ENCODE results near the gene RNH1. TPM values are rescaled to one million over a fixed set of nuclear protein-coding genes. Genes with fewer than 3 reads are reported as not detected.

Gene RNH1
- total and polyA plus RNA-seq, 2 donors (not counting 1 experiment from before 2014, with no cell fraction given), result 102 to 561 TPM

DNA sequence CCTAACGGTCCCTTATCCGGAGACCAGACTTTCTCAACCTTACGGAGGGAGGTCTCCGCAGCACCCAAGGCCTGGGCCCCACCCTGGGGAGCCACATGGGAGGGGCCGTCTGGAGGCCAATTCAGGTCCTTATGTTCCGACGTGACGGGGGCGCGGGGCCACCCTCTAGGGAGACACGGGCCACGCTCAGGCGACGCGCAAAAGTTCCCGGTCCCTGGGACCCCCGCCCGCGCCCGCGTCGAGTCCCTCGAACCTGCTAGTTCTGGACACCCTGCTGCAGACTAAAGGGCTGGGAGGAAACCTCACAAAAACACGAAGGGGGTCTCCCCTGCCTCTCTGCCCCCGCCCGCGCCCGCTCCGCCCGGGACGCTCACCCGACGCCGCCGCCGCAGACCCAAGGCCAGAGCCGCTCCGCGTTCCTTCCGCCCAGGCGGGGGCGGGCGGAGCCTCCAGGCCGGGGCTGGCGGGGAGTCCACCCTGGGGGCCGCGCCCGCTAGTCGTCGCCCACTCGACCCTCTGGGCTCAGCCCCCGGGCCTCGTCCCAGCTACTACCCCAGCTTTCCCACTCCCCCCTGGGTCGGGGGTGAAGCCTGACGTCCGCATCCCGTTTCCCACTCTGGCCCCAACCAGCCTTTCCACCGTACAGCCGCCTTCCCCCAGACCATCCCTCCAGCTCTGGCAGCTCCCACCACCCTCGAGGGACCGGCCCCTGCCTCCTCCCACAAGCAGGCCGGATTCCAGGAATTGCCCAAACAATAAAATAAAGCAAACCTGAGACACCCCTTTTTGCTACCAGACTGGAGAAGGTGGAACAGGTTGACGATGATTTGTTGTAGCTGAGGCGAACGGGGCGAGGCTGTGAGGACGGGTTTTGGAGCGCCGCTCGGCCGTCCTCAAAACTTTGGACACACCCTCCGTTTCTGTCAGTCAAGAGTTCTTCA is 2.7 kb downstream of the RNH1 start:
- H4K20me1 ChIP-seq (ENCODE audit: control insufficient read depth, extremely low read depth, insufficient read depth, low read length), result no peaks in the 10 kb centered on the region
- H3K79me2 ChIP-seq (ENCODE audit: control insufficient read depth, insufficient read depth, low read length), result peaks cover 56% of the 10 kb centered on the region
- H3K9me3 ChIP-seq (ENCODE audit: control insufficient read depth, insufficient read depth, low read depth, low read length), result no peaks in the 10 kb centered on the region
- TF ChIP-seq, protein P1, sequence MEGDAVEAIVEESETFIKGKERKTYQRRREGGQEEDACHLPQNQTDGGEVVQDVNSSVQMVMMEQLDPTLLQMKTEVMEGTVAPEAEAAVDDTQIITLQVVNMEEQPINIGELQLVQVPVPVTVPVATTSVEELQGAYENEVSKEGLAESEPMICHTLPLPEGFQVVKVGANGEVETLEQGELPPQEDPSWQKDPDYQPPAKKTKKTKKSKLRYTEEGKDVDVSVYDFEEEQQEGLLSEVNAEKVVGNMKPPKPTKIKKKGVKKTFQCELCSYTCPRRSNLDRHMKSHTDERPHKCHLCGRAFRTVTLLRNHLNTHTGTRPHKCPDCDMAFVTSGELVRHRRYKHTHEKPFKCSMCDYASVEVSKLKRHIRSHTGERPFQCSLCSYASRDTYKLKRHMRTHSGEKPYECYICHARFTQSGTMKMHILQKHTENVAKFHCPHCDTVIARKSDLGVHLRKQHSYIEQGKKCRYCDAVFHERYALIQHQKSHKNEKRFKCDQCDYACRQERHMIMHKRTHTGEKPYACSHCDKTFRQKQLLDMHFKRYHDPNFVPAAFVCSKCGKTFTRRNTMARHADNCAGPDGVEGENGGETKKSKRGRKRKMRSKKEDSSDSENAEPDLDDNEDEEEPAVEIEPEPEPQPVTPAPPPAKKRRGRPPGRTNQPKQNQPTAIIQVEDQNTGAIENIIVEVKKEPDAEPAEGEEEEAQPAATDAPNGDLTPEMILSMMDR (conservative IDR thresholded peaks at IDR 0.05 in 1 of 2, IDR thresholded peaks at IDR 0.05 in 1 of 2; ENCODE audit: low read depth in 1 of 2, low read length in 2 of 2), result no peak
- TF ChIP-seq EZH2 (IDR thresholded peaks at IDR 0.05; ENCODE audit: low read length, missing control alignments), result no peak
- H3K36me3 ChIP-seq (ENCODE audit: control insufficient read depth, insufficient read depth, low read length), result peaks cover 26% of the 10 kb centered on the region
- H3K4me1 ChIP-seq (ENCODE audit: control insufficient read depth, extremely low read depth, insufficient read depth, low read length), result peaks cover 13% of the 10 kb centered on the region
- H3K27ac ChIP-seq (ENCODE audit: insufficient read depth, low read length), result peak overlapping the region; percentile 83
- H3K4me3 ChIP-seq (replicated peaks in 1 of 4; ENCODE audit: control extremely low read depth in 1 of 4, insufficient read depth in 1 of 4, low read depth in 3 of 4, low read length in 4 of 4), result peak overlapping the region; percentile 70 to 96 (median 81)
- H3K27me3 ChIP-seq (ENCODE audit: control insufficient read depth, insufficient read depth, low read length), result no peaks in the 10 kb centered on the region
- no peak overlapping the region for H2AFZ ChIP-seq (ENCODE audit: low read length)
- peak; percentile 52 to 58 for DNase-seq (ENCODE audit: low read depth in 2 of 2)
- H3K9ac ChIP-seq (ENCODE audit: insufficient read depth, low read length), result peak overlapping the region; percentile 77
- peak overlapping the region; percentile 100 for H3K4me2 ChIP-seq (ENCODE audit: extremely low read depth, insufficient read depth, low read length)

DNA sequence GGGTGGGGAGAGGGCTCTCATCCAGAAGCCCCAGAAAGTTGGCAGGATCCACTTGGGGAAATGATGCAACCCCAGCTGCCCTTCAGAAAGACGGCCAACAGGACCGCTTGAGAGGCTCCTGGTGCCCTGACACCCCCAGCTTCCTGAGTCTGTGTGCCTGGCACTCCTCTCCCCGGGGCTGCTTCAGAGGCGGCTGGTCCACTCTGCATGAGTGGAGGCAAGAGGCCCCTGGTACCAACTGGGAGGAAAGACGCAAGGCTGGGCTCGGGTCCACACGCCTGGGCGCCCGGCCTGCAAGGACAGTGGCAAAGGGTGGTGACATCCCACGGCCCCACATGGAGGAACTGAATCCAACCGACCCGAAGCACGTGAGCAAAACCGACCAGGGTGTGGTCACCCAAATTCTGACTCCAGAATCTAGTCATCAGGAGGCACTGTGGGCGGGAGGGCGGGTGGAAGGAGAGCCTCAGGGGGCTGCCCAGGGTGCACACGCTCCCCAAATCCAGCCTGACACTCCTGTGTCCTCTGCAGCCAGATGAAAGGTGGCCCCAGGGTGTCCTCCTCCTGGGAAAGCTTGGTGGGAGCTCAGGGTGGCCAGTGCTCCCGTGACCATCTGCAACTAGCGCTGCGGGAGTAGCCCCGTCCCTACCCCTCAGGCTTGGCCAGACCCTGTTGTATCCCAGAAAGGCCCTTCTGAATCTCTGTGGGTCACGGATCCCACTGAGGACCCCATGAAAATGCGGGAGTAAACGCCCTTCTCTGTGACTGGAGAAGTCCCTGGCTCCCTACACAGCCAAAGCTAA is 3.7 kb downstream of the RNH1 start:
- TF ChIP-seq, protein P1 (conservative IDR thresholded peaks at IDR 0.05 in 1 of 2, IDR thresholded peaks at IDR 0.05 in 1 of 2; ENCODE audit: low read depth in 1 of 2, low read length in 2 of 2), result no peak
- no peak for TF ChIP-seq EZH2 (IDR thresholded peaks at IDR 0.05; ENCODE audit: low read length, missing control alignments)
- peak; percentile 18 to 78 for DNase-seq (ENCODE audit: low read depth in 2 of 2)
- H3K79me2 ChIP-seq (ENCODE audit: control insufficient read depth, insufficient read depth, low read length), result peaks cover 56% of the 10 kb centered on the region
- H3K27ac ChIP-seq (ENCODE audit: insufficient read depth, low read length), result peak overlapping the region; percentile 83
- peak overlapping the region; percentile 51 to 96 (median 73) for H3K4me3 ChIP-seq (replicated peaks in 1 of 4; ENCODE audit: control extremely low read depth in 1 of 4, insufficient read depth in 1 of 4, low read depth in 3 of 4, low read length in 4 of 4)
- H3K27me3 ChIP-seq (ENCODE audit: control insufficient read depth, insufficient read depth, low read length), result no peaks in the 10 kb centered on the region
- no peak overlapping the region for H2AFZ ChIP-seq (ENCODE audit: low read length)
- H3K36me3 ChIP-seq (ENCODE audit: control insufficient read depth, insufficient read depth, low read length), result peaks cover 36% of the 10 kb centered on the region
- peak overlapping the region; percentile 100 for H3K4me2 ChIP-seq (ENCODE audit: extremely low read depth, insufficient read depth, low read length)
- peaks cover 13% of the 10 kb centered on the region for H3K4me1 ChIP-seq (ENCODE audit: control insufficient read depth, extremely low read depth, insufficient read depth, low read length)
- H3K9me3 ChIP-seq (ENCODE audit: control insufficient read depth, insufficient read depth, low read depth, low read length), result no peaks in the 10 kb centered on the region
- no peaks in the 10 kb centered on the region for H4K20me1 ChIP-seq (ENCODE audit: control insufficient read depth, extremely low read depth, insufficient read depth, low read length)
- H3K9ac ChIP-seq (ENCODE audit: insufficient read depth, low read length), result peak overlapping the region; percentile 77
